H1 (cell line): Measurements from ENCODE around the gene GAGE12E. TPM values are rescaled to one million over a fixed set of nuclear protein-coding genes. Genes with fewer than 3 reads are reported as not detected.
"Not testable (repeated sequence)": the region's sequence is repeated elsewhere in the genome, so short reads cannot be mapped to it uniquely, and the experiment has no call there.

Experiments
- CTCF ChIA-PET: fragments of 300-600 bp; sonication (Branson Sonifier 250); formaldehyde crosslinking; loops from one replicate; lab custom pipeline; 2021; ENCODE audit not compliant: partially characterized antibody; lab: Charles Lee
- POLR2A ChIA-PET: fragments of 300-600 bp; sonication (Branson Sonifier 250); formaldehyde crosslinking; loops from one replicate; lab custom pipeline; 2021; ENCODE audit warnings: inconsistent platforms; ENCODE audit not compliant: partially characterized antibody; lab: Charles Lee
- DNase-seq, 2 experiments: peaks; one replicate each; pipeline versions ENCODE4 v3.0.0 to v3.0.0-alpha.2; 2010 to 2022; ENCODE audit warnings: low spot score in 2 of 2, low read depth in 1 of 2, mixed read lengths in 1 of 2
- FAIRE-seq: peaks from 2 replicates; lab custom pipeline; 2011; peaks lifted over from hg19 to GRCh38; lab: Jason Lieb, UNC
- H2AFZ ChIP-seq: 2 replicates; pipeline ENCODE4 v1.8.1; 2012; ENCODE audit warnings: low read length, inconsistent platforms
- H2AK5ac ChIP-seq: 2 replicates; pipeline ENCODE4 v1.6.1; 2013; ENCODE audit warnings: low read depth, low read length
- H2BK120ac ChIP-seq: replicated peaks from 2 replicates; pipeline ENCODE3; 2013; ENCODE audit warnings: low read depth, low read length, inconsistent platforms
- H2BK12ac ChIP-seq: 2 replicates; pipeline ENCODE4 v1.6.1; 2013; ENCODE audit warnings: low read depth, low read length
- H2BK15ac ChIP-seq: 2 replicates; pipeline ENCODE4 v1.6.1; 2013; ENCODE audit warnings: low read length
- H2BK20ac ChIP-seq: 2 replicates; pipeline ENCODE4 v1.6.1; 2013; ENCODE audit warnings: low read length
- H2BK5ac ChIP-seq: 2 replicates; pipeline ENCODE4 v1.6.1; 2013; ENCODE audit warnings: low read depth, low read length
- H3K14ac ChIP-seq: 2 replicates; pipeline ENCODE4 v1.6.1; 2013; ENCODE audit warnings: inconsistent platforms; ENCODE audit not compliant: insufficient read length
- H3K18ac ChIP-seq: 2 replicates; pipeline ENCODE4 v1.6.1; 2013; ENCODE audit warnings: low read length; ENCODE audit errors: extremely low read depth
- H3K23ac ChIP-seq: 2 replicates; pipeline ENCODE4 v1.6.1; 2013; ENCODE audit warnings: inconsistent platforms; ENCODE audit not compliant: insufficient read length
- H3K23me2 ChIP-seq: 2 replicates; pipeline ENCODE4 v1.6.1; 2013; ENCODE audit warnings: low read depth, low read length
- H3K27ac ChIP-seq: 2 replicates; pipeline ENCODE4 v1.6.1; 2011; ENCODE audit warnings: low read depth, low read length, inconsistent platforms
- H3K27me3 ChIP-seq, 4 experiments: replicated peaks in 1 of 4; 1 replicate in 1 of 4; 2 replicates in 3 of 4; pipeline versions ENCODE4 v1.6.1 to v1.8.1; 2011 to 2013; ENCODE audit warnings: low read length in 3 of 4, mild to moderate bottlenecking in 3 of 4, inconsistent platforms in 2 of 4, mixed read lengths in 2 of 4, moderate library complexity in 1 of 4; ENCODE audit not compliant: control insufficient read depth in 3 of 4, insufficient read depth in 3 of 4; ENCODE audit errors: extremely low read depth in 1 of 4
- H3K36me3 ChIP-seq, 4 experiments: 2 replicates each; pipeline versions ENCODE4 v1.6.1 to v1.8.1; 2011 to 2013; ENCODE audit warnings: mild to moderate bottlenecking in 4 of 4, low read length in 3 of 4, moderate library complexity in 2 of 4, control low read depth in 1 of 4, inconsistent platforms in 1 of 4; ENCODE audit not compliant: insufficient read depth in 4 of 4, control insufficient read depth in 2 of 4
- H3K4ac ChIP-seq: replicated peaks from 2 replicates; pipeline ENCODE3; 2013; ENCODE audit warnings: low read length, low read depth, mixed read lengths, inconsistent platforms; ENCODE audit not compliant: insufficient read length
- H3K4me1 ChIP-seq, 4 experiments: replicated peaks in 1 of 4; 1 replicate in 1 of 4; 2 replicates in 3 of 4; pipeline versions ENCODE4 v1.6.1 to v1.8.1; 2011 to 2013; ENCODE audit warnings: low read length in 3 of 4, inconsistent platforms in 2 of 4, mixed read lengths in 1 of 4; ENCODE audit not compliant: insufficient read depth in 4 of 4, control insufficient read depth in 3 of 4
- H3K4me2 ChIP-seq, 2 experiments: 2 replicates each; pipeline versions ENCODE4 v1.6.1 to v1.8.1; 2011 to 2013; ENCODE audit warnings: low read depth in 2 of 2, low read length in 2 of 2, control low read depth in 1 of 2, inconsistent platforms in 1 of 2, mild to moderate bottlenecking in 1 of 2; ENCODE audit not compliant: insufficient read depth in 1 of 2
- H3K4me3 ChIP-seq, 4 experiments: fragments of 200-600, 300-600 bp in 1 of 4; sonication (generic), shearing (Covaris generic), sonication (Bioruptor Twin) in 1 of 4; 2 replicates each; pipeline versions ENCODE4 v1.5.1 to v1.8.1; 2011 to 2016; ENCODE audit warnings: low read length in 4 of 4, low read depth in 3 of 4, control low read depth in 2 of 4, inconsistent platforms in 2 of 4, mild to moderate bottlenecking in 2 of 4, mixed read lengths in 1 of 4, moderate library complexity in 1 of 4; ENCODE audit not compliant: insufficient read depth in 2 of 4; ENCODE audit errors: extremely low read depth in 1 of 4
- H3K56ac ChIP-seq: replicated peaks from 2 replicates; pipeline ENCODE3; 2013; ENCODE audit warnings: low read depth, mild to moderate bottlenecking, mixed read lengths, low read length, inconsistent platforms; ENCODE audit not compliant: insufficient read length
- H3K79me1 ChIP-seq: 2 replicates; pipeline ENCODE4 v1.6.1; 2013; ENCODE audit warnings: low read depth, low read length, control low read depth
- H3K79me2 ChIP-seq, 2 experiments: 2 replicates each; pipeline versions ENCODE4 v1.6.1 to v1.8.1; 2012 to 2013; ENCODE audit warnings: low read length in 2 of 2, mild to moderate bottlenecking in 2 of 2, inconsistent platforms in 1 of 2; ENCODE audit not compliant: insufficient read depth in 2 of 2, control insufficient read depth in 1 of 2
- H3K9ac ChIP-seq, 4 experiments: replicated peaks in 1 of 4; 1 replicate in 1 of 4; 2 replicates in 3 of 4; pipeline versions ENCODE4 v1.6.1 to v1.8.1; 2011 to 2013; ENCODE audit warnings: low read depth in 3 of 4, low read length in 3 of 4, control low read depth in 2 of 4, mild to moderate bottlenecking in 2 of 4, moderate library complexity in 2 of 4, inconsistent platforms in 1 of 4; ENCODE audit errors: extremely low read depth in 1 of 4
- H3K9me3 ChIP-seq, 2 experiments: 2 replicates each; pipeline versions ENCODE4 v1.6.1 to v1.8.1; 2012 to 2013; ENCODE audit warnings: mild to moderate bottlenecking in 2 of 2, moderate library complexity in 2 of 2, control low read depth in 1 of 2, inconsistent platforms in 1 of 2, low read depth in 1 of 2, low read length in 1 of 2, mixed read lengths in 1 of 2; ENCODE audit not compliant: insufficient read depth in 2 of 2
- H4K20me1 ChIP-seq, 2 experiments: replicated peaks in 1 of 2; 2 replicates each; pipeline versions ENCODE3 to v1.8.1; 2011 to 2013; ENCODE audit warnings: inconsistent platforms in 2 of 2, low read length in 2 of 2, mild to moderate bottlenecking in 1 of 2; ENCODE audit not compliant: insufficient read depth in 2 of 2, control insufficient read depth in 1 of 2
- H4K5ac ChIP-seq: 2 replicates; pipeline ENCODE4 v1.6.1; 2013; ENCODE audit warnings: low read length, low read depth, mixed read lengths, inconsistent platforms; ENCODE audit not compliant: insufficient read length
- H4K8ac ChIP-seq: 2 replicates; pipeline ENCODE4 v1.8.0; 2013; ENCODE audit warnings: mild to moderate bottlenecking, moderate library complexity, low read length, inconsistent platforms; ENCODE audit not compliant: insufficient read depth; ENCODE audit errors: extremely low read depth
- H4K91ac ChIP-seq: replicated peaks from 2 replicates; pipeline ENCODE3; 2013; ENCODE audit warnings: low read length, mixed read lengths, inconsistent platforms; ENCODE audit not compliant: insufficient read length
- WGBS, 2 experiments: shearing (Covaris generic) in 1 of 2; methylation state at CpG; one replicate each; pipeline versions ENCODE4 v1.1.6 to v1.1.7; 2013 to 2015; ENCODE audit warnings: low lambda C conversion rate in 2 of 2, mixed read lengths in 2 of 2, inconsistent platforms in 1 of 2, low coverage in 1 of 2, missing lambda C conversion rate in 1 of 2; ENCODE audit not compliant: insufficient replicate concordance in 2 of 2, insufficient coverage in 1 of 2, insufficient read length in 1 of 2; ENCODE audit errors: extremely low coverage in 1 of 2, missing lambda C conversion rate in 1 of 2; 5-methylcytosine and 5-hydroxymethylcytosine counted together
- polyA plus RNA-seq, 7 experiments: library from polyadenylated mRNA; depleted of rRNA in 3 of 7; stranded (reverse) in 5 of 7; unstranded in 2 of 7; fragments of >200 nt in 5 of 7; fragments of 200-250 nt in 2 of 7; gene quantifications; 1 replicate in 5 of 7; 2 replicates in 1 of 7; 4 replicates in 1 of 7; pipeline versions ENCODE4 v1.2.1 to v1.2.3, GENCODE V29; 2011 to 2013; ENCODE audit warnings: missing spikeins in 2 of 7, mixed read lengths in 2 of 7
- total RNA-seq: library from RNA; stranded (reverse); fragmentation: NEBNext Ultra II Directional; extraction: Animal tissue kit (Norgen Biotek cat#: 25700); gene quantifications from 2 replicates; pipeline ENCODE4 v1.2.1, GENCODE V29; 2021

The GAGE12E gene
- total and polyA plus RNA-seq, 2 of the 8 experiments (the other 6 are each of a cell fraction or from before 2014, with no cell fraction given), result not detected

DNA sequence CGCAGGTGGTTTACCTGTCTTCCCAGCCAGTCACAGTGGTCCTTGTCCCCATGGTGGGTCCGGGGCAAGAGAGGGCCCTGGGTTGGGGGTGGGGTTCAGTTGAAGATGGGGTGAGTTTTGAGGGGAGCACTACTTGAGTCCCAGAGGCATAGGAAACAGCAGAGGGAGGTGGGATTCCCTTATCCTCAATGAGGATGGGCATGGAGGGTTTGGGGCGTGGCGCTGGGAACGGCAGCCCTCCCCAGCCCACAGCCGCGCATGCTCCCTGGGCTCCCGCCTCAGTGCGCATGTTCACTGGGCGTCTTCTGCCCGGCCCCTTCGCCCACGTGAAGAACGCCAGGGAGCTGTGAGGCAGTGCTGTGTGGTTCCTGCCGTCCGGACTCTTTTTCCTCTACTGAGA is 9.5 kb downstream of the GAGE12E start, which contains the start of gene GAGE12F:
Gene GAGE12F, plus strand, starts transcription at position 301 of the 400 bp plus-strand sequence. CDS start 1,155 bp downstream, outside the sequence.
- H3K4me1 ChIP-seq, H3K18ac ChIP-seq, H3K4me3 ChIP-seq, H3K14ac ChIP-seq, H3K23ac ChIP-seq, H2AK5ac ChIP-seq, H3K23me2 ChIP-seq, CTCF ChIA-PET, H3K4ac ChIP-seq, H3K56ac ChIP-seq, H3K27ac ChIP-seq, H3K36me3 ChIP-seq, H4K20me1 ChIP-seq, FAIRE-seq, H3K9ac ChIP-seq, H4K8ac ChIP-seq, H2BK12ac ChIP-seq, H2BK5ac ChIP-seq, H3K79me2 ChIP-seq, DNase-seq, H3K27me3 ChIP-seq, H4K91ac ChIP-seq, H3K79me1 ChIP-seq, H3K4me2 ChIP-seq, H2AFZ ChIP-seq, H2BK120ac ChIP-seq, H4K5ac ChIP-seq, H3K9me3 ChIP-seq, H2BK20ac ChIP-seq, H2BK15ac ChIP-seq, POLR2A ChIA-PET: not testable (repeated sequence)
- no CpG with 5 or more reads among the region's 16 CpGs for WGBS, 2 experiments

- CTCF ChIA-PET, FAIRE-seq, DNase-seq: not testable (repeated sequence)
Measured at GRCh38 chrX:49568728-49569127, 17.6 kb downstream of the GAGE12E start.

More at GRCh38 chrX:49568728-49569127, 17.6 kb downstream of the GAGE12E start:
- H3K18ac ChIP-seq, H2BK120ac ChIP-seq, H2BK5ac ChIP-seq, H2BK20ac ChIP-seq, H4K20me1 ChIP-seq, H3K4me2 ChIP-seq, H4K5ac ChIP-seq, H3K4me3 ChIP-seq, H4K8ac ChIP-seq, H2AFZ ChIP-seq, H2AK5ac ChIP-seq, H2BK15ac ChIP-seq, POLR2A ChIA-PET, H3K4ac ChIP-seq, H2BK12ac ChIP-seq, H3K56ac ChIP-seq, H3K14ac ChIP-seq, H3K23ac ChIP-seq, H3K79me2 ChIP-seq, H3K36me3 ChIP-seq, H3K27me3 ChIP-seq, H3K9ac ChIP-seq, H3K9me3 ChIP-seq, H3K23me2 ChIP-seq, H4K91ac ChIP-seq, H3K4me1 ChIP-seq, H3K79me1 ChIP-seq, H3K27ac ChIP-seq: not testable (repeated sequence)
- 87% methylated on average over 7 of the region's 11 CpGs; no CpG with 5 or more reads in 1 of the 2 experiments for WGBS, 2 experiments
